ENCODE results near the gene LGALS7. TPM values are rescaled to one million over a fixed set of nuclear protein-coding genes. Genes with fewer than 3 reads are reported as not detected.

LGALS7 gene
- total and polyA plus RNA-seq, 7 donors: not detected

- 65 to 72% methylated on average over 17 of the region's 17 CpGs for WGBS, 2 donors
- TF ChIP-seq POLR2AphosphoS5 (IDR thresholded peaks at IDR 0.05): peak in 1 of 4 donors; percentile 20
- peak; percentile 59 to 79 (median 73) for TF ChIP-seq CTCF (IDR thresholded peaks at IDR 0.05)
- TF ChIP-seq EP300 (IDR thresholded peaks at IDR 0.05): no peak
- TF ChIP-seq POLR2A (IDR thresholded peaks at IDR 0.05): no peak
- peaks cover 6 to 61% (median 48%) of the 10 kb centered on the region in 4 donors for H3K36me3 ChIP-seq
- peak overlapping the region; percentile 49 to 80 (median 60) for H3K27ac ChIP-seq
- H3K9me3 ChIP-seq: no peaks in the 10 kb centered on the region
- intact Hi-C loops (cut with DNase I): no loop called here
- H3K4me1 ChIP-seq: peaks cover 0 to 34% (median 17%) of the 10 kb centered on the region in 4 donors
- no peaks in the 10 kb centered on the region for H3K27me3 ChIP-seq
- DNase-seq: peak; percentile 82
- H3K4me3 ChIP-seq: no peak overlapping the region
Measured at GRCh38 chr19:38729653-38730469, 43.5 kb downstream of the LGALS7 start.

GRCh38 chr19:38728752-38729541, 44.4 kb downstream of the LGALS7 start:
- Histone ChIP-seq H3K36me3 (peaks cover 15 to 70% (median 57%) of the 10 kb centered on the region in 4 donors), H3K27me3 (no peaks in the 10 kb centered on the region), H3K4me1 (peaks cover 0 to 34% (median 17%) of the 10 kb centered on the region in 4 donors), H3K9me3 (no peaks in the 10 kb centered on the region), H3K27ac (peak overlapping the region; percentile 49 to 80 (median 60)), H3K4me3 (no peak overlapping the region)
- WGBS, 2 donors: 81 to 89% methylated on average over 37 of the region's 37 CpGs
- DNase-seq: no peak
- intact Hi-C loops (cut with DNase I): no loop called here
- TF ChIP-seq POLR2A (IDR thresholded peaks at IDR 0.05): no peak
- TF ChIP-seq CTCF (IDR thresholded peaks at IDR 0.05): no peak
- no peak for TF ChIP-seq EP300 (IDR thresholded peaks at IDR 0.05)
- no peak for TF ChIP-seq POLR2AphosphoS5 (IDR thresholded peaks at IDR 0.05)

GRCh38 chr19:38727868-38728660, 45.3 kb downstream of the LGALS7 start:
- no peak overlapping the region for H3K4me3 ChIP-seq
- H3K36me3 ChIP-seq: peaks cover 24 to 79% (median 66%) of the 10 kb centered on the region in 4 donors
- no peak for DNase-seq
- H3K27me3 ChIP-seq: no peaks in the 10 kb centered on the region
- intact Hi-C loops (cut with DNase I): no loop called here
- WGBS, 2 donors: 75 to 79% methylated on average over 33 of the region's 33 CpGs
- H3K27ac ChIP-seq: peak overlapping the region; percentile 49 to 80 (median 60)
- H3K9me3 ChIP-seq: no peaks in the 10 kb centered on the region
- peaks cover 0 to 34% (median 17%) of the 10 kb centered on the region in 4 donors for H3K4me1 ChIP-seq
- no peak for TF ChIP-seq CTCF (IDR thresholded peaks at IDR 0.05)
- no peak for TF ChIP-seq EP300 (IDR thresholded peaks at IDR 0.05)
- TF ChIP-seq POLR2A (IDR thresholded peaks at IDR 0.05): no peak
- no peak for TF ChIP-seq POLR2AphosphoS5 (IDR thresholded peaks at IDR 0.05)

- peak overlapping the region; percentile 41 to 80 (median 60) for H3K27ac ChIP-seq
- peaks cover 30 to 86% (median 73%) of the 10 kb centered on the region in 4 donors for H3K36me3 ChIP-seq
Measured at GRCh38 chr19:38727306-38727867, 45.9 kb downstream of the LGALS7 start.

More at GRCh38 chr19:38727306-38727867, 45.9 kb downstream of the LGALS7 start:
- TF ChIP-seq POLR2AphosphoS5 (IDR thresholded peaks at IDR 0.05): no peak
- TF ChIP-seq CTCF (IDR thresholded peaks at IDR 0.05): no peak
- no peak for TF ChIP-seq POLR2A (IDR thresholded peaks at IDR 0.05)
- no peak for TF ChIP-seq EP300 (IDR thresholded peaks at IDR 0.05)
- intact Hi-C loops (cut with DNase I): no loop called here
- no peaks in the 10 kb centered on the region for H3K9me3 ChIP-seq
- WGBS, 2 donors: 91 to 94% methylated on average over 17 of the region's 17 CpGs
- peaks cover 0 to 34% (median 19%) of the 10 kb centered on the region in 4 donors for H3K4me1 ChIP-seq
- DNase-seq: no peak
- H3K4me3 ChIP-seq: no peak overlapping the region
- no peaks in the 10 kb centered on the region for H3K27me3 ChIP-seq
